ENCODE measurements around the gene S100PBP.
"Not testable (repeated sequence)": the region's sequence is repeated elsewhere in the genome, so short reads cannot be mapped to it uniquely, and the experiment has no call there.

Gene S100PBP

GRCh38 chr1:32775640-32776337 lies 41.7 kb upstream of the S100PBP start:
- H3K9me3 Mint-ChIP-seq: no peaks in the 10 kb centered on the region
- no peak overlapping the region for H3K27ac Mint-ChIP-seq
- H3K27me3 Mint-ChIP-seq: no peaks in the 10 kb centered on the region
- no peak overlapping the region for H3K4me3 Mint-ChIP-seq
- H3K4me1 Mint-ChIP-seq (ENCODE audit: low read depth): peaks cover 13% of the 10 kb centered on the region
- H3K36me3 Mint-ChIP-seq (ENCODE audit: low read depth): peaks cover 55% of the 10 kb centered on the region

GRCh38 chr1:32779242-32779641 lies 38.2 kb upstream of the S100PBP start:
- Mint-ChIP-seq H3K9me3 (no peaks in the 10 kb centered on the region), H3K4me3 (no peak overlapping the region), H3K4me1 (ENCODE audit: low read depth) (peaks cover 11% of the 10 kb centered on the region), H3K27ac (no peak overlapping the region), H3K36me3 (ENCODE audit: low read depth) (peaks cover 77% of the 10 kb centered on the region), H3K27me3 (no peaks in the 10 kb centered on the region)

GRCh38 chr1:32780005-32780404 lies 37.4 kb upstream of the S100PBP start:
- Mint-ChIP-seq H3K4me1 (ENCODE audit: low read depth) (peaks cover 9% of the 10 kb centered on the region), H3K36me3 (ENCODE audit: low read depth) (peaks cover 80% of the 10 kb centered on the region), H3K27ac (no peak overlapping the region)

GRCh38 chr1:32780628-32781234 lies 36.7 kb upstream of the S100PBP start:
- H3K4me1 Mint-ChIP-seq (ENCODE audit: low read depth): peaks cover 6% of the 10 kb centered on the region
- no peak overlapping the region for H3K4me3 Mint-ChIP-seq
- no peak overlapping the region for H3K27ac Mint-ChIP-seq
- no peaks in the 10 kb centered on the region for H3K9me3 Mint-ChIP-seq
- no peaks in the 10 kb centered on the region for H3K27me3 Mint-ChIP-seq
- peaks cover 79% of the 10 kb centered on the region for H3K36me3 Mint-ChIP-seq (ENCODE audit: low read depth)

More at GRCh38 chr1:32780005-32780404, 37.4 kb upstream of the S100PBP start:
- Mint-ChIP-seq H3K4me3 (no peak overlapping the region), H3K27me3 (no peaks in the 10 kb centered on the region), H3K9me3 (no peaks in the 10 kb centered on the region)

- Mint-ChIP-seq H3K4me1 (ENCODE audit: low read depth) (no peaks in the 10 kb centered on the region), H3K27ac (no peak overlapping the region), H3K9me3 (no peaks in the 10 kb centered on the region), H3K36me3 (ENCODE audit: low read depth) (peaks cover 84% of the 10 kb centered on the region), H3K4me3 (no peak overlapping the region), H3K27me3 (no peaks in the 10 kb centered on the region)
Observed at GRCh38 chr1:32782086-32782485, 35.4 kb upstream of the S100PBP start.

- no peak overlapping the region for H3K4me3 Mint-ChIP-seq
- peak overlapping the region; percentile 28 for H3K27ac Mint-ChIP-seq
- H3K27me3 Mint-ChIP-seq: no peaks in the 10 kb centered on the region
- peaks cover 81% of the 10 kb centered on the region for H3K36me3 Mint-ChIP-seq (ENCODE audit: low read depth)
- H3K4me1 Mint-ChIP-seq (ENCODE audit: low read depth): no peaks in the 10 kb centered on the region
- no peaks in the 10 kb centered on the region for H3K9me3 Mint-ChIP-seq
Observed at GRCh38 chr1:32783851-32784250, 33.6 kb upstream of the S100PBP start.

- Mint-ChIP-seq H3K4me1 (ENCODE audit: low read depth) (no peaks in the 10 kb centered on the region), H3K9me3 (no peaks in the 10 kb centered on the region), H3K4me3 (no peak overlapping the region), H3K27ac (no peak overlapping the region), H3K27me3 (no peaks in the 10 kb centered on the region), H3K36me3 (ENCODE audit: low read depth) (peaks cover 77% of the 10 kb centered on the region)
Observed at GRCh38 chr1:32784817-32785216, 32.6 kb upstream of the S100PBP start.

GRCh38 chr1:32786856-32787255 lies 30.6 kb upstream of the S100PBP start:
- Mint-ChIP-seq H3K4me3 (no peak overlapping the region), H3K27me3 (no peaks in the 10 kb centered on the region), H3K27ac (no peak overlapping the region), H3K36me3 (ENCODE audit: low read depth) (peaks cover 72% of the 10 kb centered on the region), H3K9me3 (no peaks in the 10 kb centered on the region), H3K4me1 (ENCODE audit: low read depth) (no peaks in the 10 kb centered on the region)

GRCh38 chr1:32789356-32789755 lies 28.1 kb upstream of the S100PBP start:
- not testable (repeated sequence) for H3K4me3 Mint-ChIP-seq; H3K27ac Mint-ChIP-seq; H3K4me1 Mint-ChIP-seq (ENCODE audit: low read depth); H3K27me3 Mint-ChIP-seq; H3K9me3 Mint-ChIP-seq
- H3K36me3 Mint-ChIP-seq (ENCODE audit: low read depth): peaks cover 72% of the 10 kb centered on the region

- Mint-ChIP-seq H3K36me3 (ENCODE audit: low read depth) (peaks cover 59% of the 10 kb centered on the region), H3K27ac (peak overlapping the region; percentile 58), H3K4me3 (no peak overlapping the region), H3K27me3 (no peaks in the 10 kb centered on the region), H3K4me1 (ENCODE audit: low read depth) (peaks cover 11% of the 10 kb centered on the region), H3K9me3 (no peaks in the 10 kb centered on the region)
Observed at GRCh38 chr1:32791881-32792280, 25.6 kb upstream of the S100PBP start.

GRCh38 chr1:32795763-32796162 lies 21.7 kb upstream of the S100PBP start:
- H3K4me3 Mint-ChIP-seq, H3K27me3 Mint-ChIP-seq, H3K27ac Mint-ChIP-seq, H3K9me3 Mint-ChIP-seq: not testable (repeated sequence)
- H3K4me1 Mint-ChIP-seq (ENCODE audit: low read depth): peaks cover 50% of the 10 kb centered on the region
- peaks cover 70% of the 10 kb centered on the region for H3K36me3 Mint-ChIP-seq (ENCODE audit: low read depth)

- Mint-ChIP-seq H3K36me3 (ENCODE audit: low read depth) (peaks cover 68% of the 10 kb centered on the region), H3K4me1 (ENCODE audit: low read depth) (peaks cover 66% of the 10 kb centered on the region), H3K4me3 (no peak overlapping the region), H3K27me3 (no peaks in the 10 kb centered on the region), H3K27ac (peak overlapping the region; percentile 75), H3K9me3 (no peaks in the 10 kb centered on the region)
Observed at GRCh38 chr1:32797456-32797855, 20.0 kb upstream of the S100PBP start.

GRCh38 chr1:32798191-32798590 lies 19.3 kb upstream of the S100PBP start:
- Mint-ChIP-seq H3K4me1 (ENCODE audit: low read depth) (peaks cover 67% of the 10 kb centered on the region), H3K36me3 (ENCODE audit: low read depth) (peaks cover 66% of the 10 kb centered on the region), H3K9me3 (no peaks in the 10 kb centered on the region), H3K27me3 (no peaks in the 10 kb centered on the region), H3K4me3 (peak overlapping the region; percentile 21), H3K27ac (peak overlapping the region; percentile 73)

- Mint-ChIP-seq H3K4me1 (ENCODE audit: low read depth) (peaks cover 68% of the 10 kb centered on the region), H3K27ac (peak overlapping the region; percentile 98), H3K9me3 (no peaks in the 10 kb centered on the region), H3K27me3 (no peaks in the 10 kb centered on the region), H3K36me3 (ENCODE audit: low read depth) (peaks cover 64% of the 10 kb centered on the region), H3K4me3 (peak overlapping the region; percentile 71)
Observed at GRCh38 chr1:32798679-32799416, 18.6 kb upstream of the S100PBP start.

- Mint-ChIP-seq H3K4me1 (ENCODE audit: low read depth) (peaks cover 64% of the 10 kb centered on the region), H3K9me3 (no peaks in the 10 kb centered on the region), H3K4me3 (peak overlapping the region; percentile 62), H3K27me3 (no peaks in the 10 kb centered on the region), H3K36me3 (ENCODE audit: low read depth) (peaks cover 68% of the 10 kb centered on the region), H3K27ac (peak overlapping the region; percentile 94)
Observed at GRCh38 chr1:32801096-32801715, 16.2 kb upstream of the S100PBP start.
